HAP-1 (cell line): ENCODE measurements around the gene PHF20.
"Not testable (repeated sequence)": the region's sequence is repeated elsewhere in the genome, so short reads cannot be mapped to it uniquely, and the experiment has no call there.

Source experiments
- DNase-seq, 2 experiments: peaks; one replicate each; pipeline ENCODE4 v3.0.0-alpha.2; 2016 to 2020; ENCODE audit warnings: low spot score in 2 of 2
- H3K27me3 ChIP-seq: fragments of 250-450 bp; sonication (Bioruptor Pico); 2 replicates; pipeline ENCODE4 v1.5.1; 2020; ENCODE audit warnings: low read depth, mild to moderate bottlenecking, moderate library complexity
- H3K36me3 ChIP-seq: fragments of 250-450 bp; sonication (Bioruptor Pico); replicated peaks from 2 replicates; pipeline ENCODE4 v1.5.1; 2020; ENCODE audit warnings: mild to moderate bottlenecking
- H3K4me1 ChIP-seq: fragments of 250-450 bp; sonication (Bioruptor Pico); 2 replicates; pipeline ENCODE4 v1.5.1; 2020; ENCODE audit warnings: mild to moderate bottlenecking
- H3K4me3 ChIP-seq: fragments of 250-450 bp; sonication (Bioruptor Pico); 2 replicates; pipeline ENCODE4 v1.5.1; 2020; ENCODE audit warnings: mild to moderate bottlenecking, moderate library complexity
- H3K9me3 ChIP-seq: fragments of 250-450 bp; sonication (Bioruptor Pico); 2 replicates; pipeline ENCODE4 v1.5.1; 2020; ENCODE audit warnings: mild to moderate bottlenecking, moderate library complexity
- in situ Hi-C: fragments of 300-500 bp; cut with MboI; formaldehyde crosslinking; loops from 3 replicates; pipeline ENCODE4 v1.14.3; 2020; ENCODE audit warnings: low sequenced_read_pairs, inconsistent platforms, mixed read lengths

PHF20 gene

DNA sequence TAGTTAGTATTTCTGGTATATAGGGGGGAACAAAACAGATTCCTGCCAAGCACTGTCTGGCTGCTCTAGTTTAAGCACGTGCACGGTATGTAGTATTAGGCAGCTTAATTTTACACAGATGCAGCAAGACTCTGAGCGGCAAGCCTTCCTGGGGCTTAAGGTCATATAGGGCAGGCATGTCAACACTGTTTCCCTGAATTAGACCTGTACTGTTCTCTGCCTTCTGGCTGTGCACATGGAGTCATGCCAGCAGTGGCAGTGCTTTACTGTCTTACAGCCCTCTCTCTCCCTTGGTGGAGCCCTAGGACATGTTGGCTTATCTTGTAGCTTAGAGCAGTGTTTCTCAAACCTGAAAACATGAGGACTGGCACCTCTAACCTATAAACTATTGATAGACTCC is 56.6 kb downstream of the PHF20 start:
- no peaks in the 10 kb centered on the region for H3K4me1 ChIP-seq
- DNase-seq: no peak
- peaks cover 6% of the 10 kb centered on the region for H3K36me3 ChIP-seq
- no peak overlapping the region for H3K4me3 ChIP-seq
- no peaks in the 10 kb centered on the region for H3K27me3 ChIP-seq
- H3K9me3 ChIP-seq: no peaks in the 10 kb centered on the region
- in situ Hi-C loops: no loop called here

DNA sequence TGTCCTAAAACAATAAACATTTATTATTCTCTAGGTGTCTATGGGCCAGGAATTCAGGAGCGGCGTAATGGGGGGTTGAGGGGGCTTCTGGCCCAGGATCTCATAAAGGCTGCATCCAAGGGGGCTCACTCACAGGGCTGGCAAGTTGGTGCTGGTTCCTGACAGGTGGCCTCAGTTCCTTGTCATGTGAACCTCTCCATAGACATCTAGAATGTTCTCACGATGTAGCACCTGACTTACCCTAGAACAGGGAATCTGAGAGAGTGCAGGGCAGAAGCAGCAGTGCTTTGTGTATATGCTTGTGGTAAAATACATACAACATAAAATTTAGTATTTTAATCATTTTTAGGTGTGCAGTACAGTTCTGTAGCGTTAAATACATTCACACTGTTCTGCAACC is 57.1 kb downstream of the PHF20 start:
- no peak overlapping the region for H3K4me3 ChIP-seq
- no peaks in the 10 kb centered on the region for H3K4me1 ChIP-seq
- in situ Hi-C loops: no loop called here
- no peaks in the 10 kb centered on the region for H3K27me3 ChIP-seq
- DNase-seq: no peak
- no peaks in the 10 kb centered on the region for H3K9me3 ChIP-seq
- peaks cover 6% of the 10 kb centered on the region for H3K36me3 ChIP-seq

DNA sequence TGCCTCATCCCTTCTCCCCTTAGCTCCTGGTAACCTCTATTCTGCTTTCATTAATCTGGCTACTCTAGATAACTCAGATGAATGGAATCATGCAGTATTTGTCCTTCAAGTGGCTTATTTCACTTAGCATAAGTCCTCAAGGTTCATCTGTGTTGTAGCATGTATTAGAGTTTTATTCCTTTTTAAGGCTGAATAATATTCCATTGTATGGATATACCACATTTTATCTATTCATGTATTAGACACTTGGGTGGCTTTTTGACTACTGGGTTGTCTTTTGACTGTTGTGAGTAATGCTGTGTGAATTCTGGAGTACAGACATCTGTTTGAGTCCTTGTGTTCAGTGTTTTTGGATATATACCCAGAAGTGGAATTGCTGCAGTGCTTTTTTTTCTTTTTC is 58.4 kb downstream of the PHF20 start:
- no peaks in the 10 kb centered on the region for H3K9me3 ChIP-seq
- H3K27me3 ChIP-seq: no peaks in the 10 kb centered on the region
- in situ Hi-C loops: no loop called here
- DNase-seq: no peak
- no peaks in the 10 kb centered on the region; the same call in 1 of the 2 replicates for H3K36me3 ChIP-seq
- no peaks in the 10 kb centered on the region for H3K4me1 ChIP-seq
- no peak overlapping the region for H3K4me3 ChIP-seq

DNA sequence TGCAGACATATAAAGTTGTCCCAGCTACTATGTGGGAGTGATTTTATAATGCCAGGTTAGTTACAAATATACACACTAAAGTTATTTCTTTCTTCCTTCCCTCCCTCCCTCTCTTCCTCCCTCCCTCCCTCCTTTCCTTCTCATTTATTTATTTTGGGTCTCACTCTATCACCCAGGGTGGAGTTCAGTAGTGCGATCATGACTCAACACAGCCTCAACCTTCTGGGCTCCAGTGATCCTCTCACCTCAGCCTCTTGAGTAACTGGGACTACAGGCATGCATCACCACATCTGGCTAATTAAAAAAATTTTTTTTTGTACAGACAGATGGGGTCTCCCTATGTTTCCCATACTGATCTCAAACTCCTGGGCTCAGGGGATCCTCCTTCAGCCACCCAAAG is 59.2 kb downstream of the PHF20 start:
- in situ Hi-C loops: no loop called here
- DNase-seq: no peak
- H3K36me3 ChIP-seq: no peaks in the 10 kb centered on the region; the same call in 1 of the 2 replicates

DNA sequence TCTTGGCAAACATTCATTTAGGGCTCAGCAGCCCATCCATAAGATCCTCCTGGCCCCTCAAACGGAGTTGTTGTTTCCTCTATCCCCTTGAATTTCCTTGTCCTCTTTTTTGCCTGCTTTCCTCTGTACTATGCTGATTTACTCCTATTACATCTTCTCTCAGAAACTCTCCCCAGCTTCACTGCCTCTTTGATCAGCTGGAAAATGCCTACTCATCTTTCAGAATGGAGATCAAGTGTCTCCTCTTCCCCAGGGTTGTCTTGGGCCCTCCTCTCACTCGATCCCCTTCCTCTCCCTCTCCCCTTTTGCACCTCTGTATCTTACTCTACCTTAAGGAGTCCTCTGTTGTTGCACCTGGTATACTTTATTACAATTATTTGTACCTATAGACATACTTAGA is 60.2 kb downstream of the PHF20 start:
- H3K27me3 ChIP-seq: no peaks in the 10 kb centered on the region
- H3K9me3 ChIP-seq: no peaks in the 10 kb centered on the region
- no peak overlapping the region for H3K4me3 ChIP-seq
- in situ Hi-C loops: no loop called here
- no peaks in the 10 kb centered on the region for H3K4me1 ChIP-seq
- DNase-seq: no peak
- no peaks in the 10 kb centered on the region; the same call in 1 of the 2 replicates for H3K36me3 ChIP-seq

More for the DNA sequence above, 59.2 kb downstream of the PHF20 start:
- no peaks in the 10 kb centered on the region for H3K27me3 ChIP-seq
- no peak overlapping the region for H3K4me3 ChIP-seq
- H3K9me3 ChIP-seq: no peaks in the 10 kb centered on the region
- no peaks in the 10 kb centered on the region for H3K4me1 ChIP-seq

DNA sequence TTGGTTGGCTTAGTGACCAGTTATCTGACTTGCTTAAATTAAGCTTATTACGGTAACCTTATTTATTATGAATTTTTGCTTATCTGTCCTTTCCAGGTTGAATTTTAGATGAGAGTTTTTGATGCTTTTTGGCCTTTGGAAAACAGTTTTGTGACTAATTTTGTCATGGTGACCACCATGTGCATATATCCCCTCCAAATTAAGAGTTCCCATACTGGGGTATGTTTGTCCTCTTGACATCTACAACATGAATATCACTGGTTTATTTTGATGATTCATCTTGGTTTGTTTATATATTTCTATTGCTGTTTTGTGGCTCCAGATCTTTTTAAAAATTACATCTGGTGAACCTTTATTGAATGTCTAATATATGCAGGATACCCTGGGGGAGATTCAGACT is 61.4 kb downstream of the PHF20 start:
- H3K9me3 ChIP-seq: no peaks in the 10 kb centered on the region
- in situ Hi-C loops: no loop called here
- no peaks in the 10 kb centered on the region; the same call in 1 of the 2 replicates for H3K36me3 ChIP-seq
- no peaks in the 10 kb centered on the region for H3K27me3 ChIP-seq
- no peak for DNase-seq
- peaks cover 6% of the 10 kb centered on the region for H3K4me1 ChIP-seq
- H3K4me3 ChIP-seq: no peak overlapping the region

DNA sequence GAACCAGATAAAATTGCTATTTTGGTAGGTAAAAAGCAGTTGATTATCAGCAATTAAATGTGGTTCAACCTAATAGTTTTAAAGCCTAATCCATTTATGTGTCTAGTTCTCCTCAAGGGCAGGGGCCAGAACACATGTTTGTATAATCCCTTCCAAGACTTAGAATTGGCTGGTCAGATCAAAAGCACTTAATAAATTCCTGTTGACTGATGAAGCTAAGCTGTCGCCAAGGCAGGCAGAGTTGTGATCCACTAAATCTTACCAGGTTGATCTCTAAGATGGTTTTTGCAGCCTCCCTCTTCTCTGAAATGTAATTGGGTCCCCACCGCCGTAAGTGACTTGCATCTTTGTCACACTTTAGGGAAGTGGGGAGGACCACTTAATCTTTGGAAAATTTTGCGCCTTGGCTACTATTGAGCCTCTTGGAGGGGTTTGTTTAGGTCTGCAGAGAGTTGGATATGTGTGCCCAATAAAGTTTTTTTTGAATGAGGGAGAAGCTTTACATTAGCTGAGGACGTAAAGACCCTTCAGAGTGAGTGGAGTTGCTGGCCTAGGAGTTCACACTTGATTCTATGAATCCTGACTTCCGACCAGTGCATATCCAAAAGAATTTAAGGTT is 65.9 kb downstream of the PHF20 start:
- H3K9me3 ChIP-seq: no peaks in the 10 kb centered on the region; the same call in 1 of the 2 replicates
- H3K4me1 ChIP-seq: peaks cover 6% of the 10 kb centered on the region
- H3K4me3 ChIP-seq: no peak overlapping the region
- peaks cover 2% of the 10 kb centered on the region; the same call in 1 of the 2 replicates for H3K36me3 ChIP-seq
- DNase-seq: no peak
- in situ Hi-C loops: no loop called here
- no peaks in the 10 kb centered on the region for H3K27me3 ChIP-seq

DNA sequence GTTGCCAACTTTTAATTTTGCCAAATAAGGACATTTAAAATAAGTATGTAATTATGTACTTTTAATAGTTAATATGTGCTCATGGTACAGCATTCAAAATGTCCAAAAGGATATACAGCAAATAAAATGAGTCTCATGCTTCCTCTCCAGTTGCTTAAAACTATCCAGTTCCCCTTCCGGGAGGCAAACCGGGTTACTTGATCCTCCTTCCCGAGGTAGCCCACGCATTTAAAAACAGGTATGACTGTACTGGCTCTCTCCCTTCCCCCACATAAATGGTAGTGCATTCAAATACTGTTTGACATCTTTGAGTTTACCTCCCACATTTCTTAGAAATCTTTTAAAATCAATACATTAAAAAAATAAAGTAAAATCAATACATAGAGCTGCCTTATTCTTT is 66.4 kb downstream of the PHF20 start:
- in situ Hi-C loops: no loop called here
- no peaks in the 10 kb centered on the region; the same call in 1 of the 2 replicates for H3K9me3 ChIP-seq
- H3K4me3 ChIP-seq: no peak overlapping the region
- H3K27me3 ChIP-seq: no peaks in the 10 kb centered on the region
- H3K36me3 ChIP-seq: peaks cover 7% of the 10 kb centered on the region; the same call in 1 of the 2 replicates
- DNase-seq: no peak
- H3K4me1 ChIP-seq: peaks cover 6% of the 10 kb centered on the region

DNA sequence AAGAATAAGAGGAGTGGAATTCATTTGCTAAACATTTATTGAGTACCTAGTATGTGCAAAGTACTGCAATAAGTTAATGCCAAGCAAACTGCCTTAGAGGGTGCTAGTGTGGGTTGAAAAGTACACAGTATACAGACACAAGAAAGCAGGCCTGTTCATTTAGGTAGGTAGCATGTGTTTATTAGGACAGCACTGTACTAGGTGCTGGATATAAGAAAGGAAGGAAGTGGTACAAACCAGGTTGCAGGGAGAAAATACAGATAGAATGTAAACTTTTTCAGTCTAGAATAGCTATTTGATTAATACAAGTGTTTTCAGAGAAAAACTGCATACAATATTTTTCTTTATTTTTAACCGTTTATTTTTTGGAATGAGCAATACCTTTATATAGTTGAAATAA is 68.1 kb downstream of the PHF20 start:
- in situ Hi-C loops: no loop called here
- no peaks in the 10 kb centered on the region for H3K27me3 ChIP-seq
- no peak overlapping the region for H3K4me3 ChIP-seq
- H3K9me3 ChIP-seq: no peaks in the 10 kb centered on the region; the same call in 1 of the 2 replicates
- DNase-seq: peak in 1 of 2 experiments; percentile 75
- peaks cover 7% of the 10 kb centered on the region; the same call in 1 of the 2 replicates for H3K36me3 ChIP-seq
- H3K4me1 ChIP-seq: peaks cover 6% of the 10 kb centered on the region

DNA sequence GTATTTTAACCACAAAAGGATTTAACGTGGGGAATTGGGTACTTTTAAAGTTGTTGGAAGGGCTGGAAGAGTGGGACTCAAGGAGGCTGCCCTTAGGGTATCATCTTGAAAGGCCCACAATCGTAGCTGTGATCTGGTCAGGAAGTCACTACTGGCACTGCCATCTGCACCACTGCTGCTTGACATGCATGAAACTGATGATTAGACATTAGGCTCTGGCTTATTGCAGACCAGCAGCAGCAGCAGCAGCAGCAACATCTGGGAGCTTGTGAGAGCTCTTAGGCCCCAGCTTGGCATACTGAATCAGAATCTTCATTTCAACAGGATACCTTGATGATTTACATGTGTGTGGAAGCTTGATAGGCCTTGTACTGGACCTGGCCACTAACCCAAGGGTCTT is 68.6 kb downstream of the PHF20 start:
- H3K4me1 ChIP-seq: peaks cover 6% of the 10 kb centered on the region
- peaks cover 7% of the 10 kb centered on the region; the same call in 1 of the 2 replicates for H3K36me3 ChIP-seq
- in situ Hi-C loops: no loop called here
- no peaks in the 10 kb centered on the region for H3K27me3 ChIP-seq
- no peak for DNase-seq
- H3K4me3 ChIP-seq: no peak overlapping the region
- no peaks in the 10 kb centered on the region; the same call in 1 of the 2 replicates for H3K9me3 ChIP-seq

DNA sequence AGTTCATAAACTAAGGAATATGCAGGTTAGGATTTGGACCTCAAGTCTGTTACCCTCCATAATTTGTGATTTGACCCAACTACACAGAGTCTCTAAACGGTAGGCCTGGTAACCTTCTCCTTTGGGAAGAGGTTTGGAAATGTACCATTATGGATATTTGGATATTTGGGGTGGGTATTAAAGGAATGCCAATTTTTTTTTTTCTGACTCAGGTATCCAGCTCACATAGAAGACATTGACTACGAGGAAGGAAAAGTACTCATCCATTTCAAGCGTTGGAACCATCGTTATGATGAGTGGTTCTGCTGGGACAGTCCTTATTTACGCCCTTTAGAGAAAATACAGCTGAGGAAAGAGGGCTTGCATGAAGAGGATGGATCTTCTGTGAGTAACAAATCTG is 70.5 kb downstream of the PHF20 start:
- H3K4me1 ChIP-seq: peaks cover 2% of the 10 kb centered on the region
- H3K36me3 ChIP-seq: peaks cover 8% of the 10 kb centered on the region
- no peak for DNase-seq
- no peak overlapping the region for H3K4me3 ChIP-seq
- no peaks in the 10 kb centered on the region for H3K27me3 ChIP-seq
- H3K9me3 ChIP-seq: no peaks in the 10 kb centered on the region; the same call in 1 of the 2 replicates
- in situ Hi-C loops: no loop called here

DNA sequence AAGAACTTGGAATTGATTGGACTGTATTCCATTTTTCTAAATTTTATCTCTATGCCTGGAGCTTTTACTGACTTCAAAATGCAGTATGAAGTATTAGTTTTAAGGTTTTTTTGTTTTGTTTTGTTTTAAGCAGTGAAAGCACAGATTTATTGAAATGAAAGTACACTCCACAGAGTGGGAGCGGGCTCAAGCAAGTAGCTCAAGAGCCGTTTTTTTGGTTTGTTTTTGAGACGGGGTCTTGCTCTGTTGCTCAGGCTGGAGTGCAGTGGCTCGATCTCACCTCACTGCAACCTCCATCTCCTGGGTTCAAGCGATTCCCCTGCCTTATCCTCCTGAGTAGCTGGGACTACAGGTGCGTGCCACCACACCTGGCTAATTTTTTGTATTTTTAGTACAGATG is 72.1 kb downstream of the PHF20 start:
- H3K4me3 ChIP-seq, H3K27me3 ChIP-seq, in situ Hi-C loops, H3K4me1 ChIP-seq, DNase-seq, H3K9me3 ChIP-seq: not testable (repeated sequence)
- peaks cover 12% of the 10 kb centered on the region for H3K36me3 ChIP-seq

DNA sequence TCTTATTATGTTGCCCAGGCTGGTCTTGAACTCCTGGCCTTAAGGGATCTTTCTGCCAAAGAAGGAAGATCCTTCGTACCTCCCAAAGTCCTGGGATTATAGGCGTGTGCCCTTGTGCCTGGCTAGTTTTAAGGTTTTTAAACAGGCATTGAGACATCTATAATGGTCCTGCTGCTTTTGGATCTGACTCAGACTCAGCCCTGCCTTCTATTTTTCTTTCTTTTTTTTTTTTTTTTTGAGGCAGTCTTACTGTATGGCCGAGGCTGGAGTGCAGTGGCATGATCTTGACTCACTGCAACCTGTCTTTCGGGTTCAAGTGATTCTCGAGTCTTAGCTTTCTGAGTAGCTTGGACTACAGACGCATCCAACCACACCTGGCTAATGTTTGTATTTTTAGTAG is 73.7 kb downstream of the PHF20 start:
- DNase-seq: no peak
- Histone ChIP-seq H3K36me3 (peaks cover 12% of the 10 kb centered on the region), H3K4me3 (no peak overlapping the region), H3K9me3 (no peaks in the 10 kb centered on the region; the same call in 1 of the 2 replicates), H3K27me3 (no peaks in the 10 kb centered on the region), H3K4me1 (no peaks in the 10 kb centered on the region)
- in situ Hi-C loops: no loop called here

DNA sequence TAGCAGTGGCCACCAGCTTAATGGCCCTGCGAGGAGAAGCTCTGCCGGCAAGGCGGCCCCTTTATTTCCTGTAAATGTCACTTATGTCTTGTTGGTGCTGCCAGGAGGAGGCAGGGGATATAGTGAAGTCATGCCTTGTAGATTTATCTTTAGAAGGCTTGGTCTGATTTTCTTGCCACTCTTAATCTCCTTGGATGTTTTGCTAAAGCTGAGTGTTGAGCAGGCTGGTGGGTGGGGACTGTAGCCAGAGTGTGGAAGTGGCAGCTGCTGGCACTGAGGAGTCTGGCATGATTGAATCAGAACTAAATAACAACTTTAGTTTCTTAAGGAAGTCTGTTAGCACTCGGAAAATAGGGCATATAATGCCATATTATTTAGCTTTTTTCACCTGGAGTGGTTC is 77.9 kb downstream of the PHF20 start:
- Histone ChIP-seq H3K4me3 (no peak overlapping the region), H3K4me1 (no peaks in the 10 kb centered on the region), H3K9me3 (no peaks in the 10 kb centered on the region), H3K36me3 (peaks cover 8% of the 10 kb centered on the region), H3K27me3 (no peaks in the 10 kb centered on the region)
- DNase-seq: no peak
- in situ Hi-C loops: no loop called here

DNA sequence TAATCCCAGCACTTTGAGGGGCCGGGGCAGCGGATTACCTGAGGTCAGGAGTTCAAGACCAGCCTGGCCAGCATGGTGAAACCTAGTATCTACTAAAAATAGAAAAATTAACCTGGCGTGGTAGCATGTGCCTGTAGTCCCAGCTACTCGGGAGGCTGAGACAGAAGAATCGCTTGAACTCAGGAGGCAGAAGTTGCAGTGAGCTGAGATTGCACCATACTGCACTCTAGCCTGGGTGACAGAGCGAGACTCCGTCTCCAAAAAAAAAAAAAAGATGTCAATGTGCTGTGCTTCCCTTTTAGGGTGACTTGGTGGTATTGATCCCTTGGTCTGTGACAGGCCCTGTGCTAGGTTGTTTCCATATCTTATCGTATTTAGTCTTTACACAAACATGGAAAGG is 79.8 kb downstream of the PHF20 start:
- H3K4me3 ChIP-seq, in situ Hi-C loops, DNase-seq, H3K9me3 ChIP-seq, H3K36me3 ChIP-seq, H3K4me1 ChIP-seq, H3K27me3 ChIP-seq: not testable (repeated sequence)
